GM12875 (cell line): Measurements from ENCODE around the gene CD163L1.
"Not testable (repeated sequence)": the region's sequence is repeated elsewhere in the genome, so short reads cannot be mapped to it uniquely, and the experiment has no call there.

Experiments used
- H3K4me3 ChIP-seq: one replicate; pipeline ENCODE4 v1.5.1; 2011; ENCODE audit warnings: low read depth, low read length, control low read depth
- TF ChIP-seq, protein P1 (sequence below): IDR thresholded peaks from 2 replicates; pipeline ENCODE4 v1.5.1; 2011; ENCODE audit warnings: low read depth, mild to moderate bottlenecking, control low read depth, inconsistent platforms, low read length, moderate library complexity, borderline replicate concordance; ENCODE audit not compliant: insufficient read depth

CD163L1 gene

GRCh38 chr12:7354529-7354928 is 89.4 kb downstream of the CD163L1 start:
- TF ChIP-seq, protein P1, sequence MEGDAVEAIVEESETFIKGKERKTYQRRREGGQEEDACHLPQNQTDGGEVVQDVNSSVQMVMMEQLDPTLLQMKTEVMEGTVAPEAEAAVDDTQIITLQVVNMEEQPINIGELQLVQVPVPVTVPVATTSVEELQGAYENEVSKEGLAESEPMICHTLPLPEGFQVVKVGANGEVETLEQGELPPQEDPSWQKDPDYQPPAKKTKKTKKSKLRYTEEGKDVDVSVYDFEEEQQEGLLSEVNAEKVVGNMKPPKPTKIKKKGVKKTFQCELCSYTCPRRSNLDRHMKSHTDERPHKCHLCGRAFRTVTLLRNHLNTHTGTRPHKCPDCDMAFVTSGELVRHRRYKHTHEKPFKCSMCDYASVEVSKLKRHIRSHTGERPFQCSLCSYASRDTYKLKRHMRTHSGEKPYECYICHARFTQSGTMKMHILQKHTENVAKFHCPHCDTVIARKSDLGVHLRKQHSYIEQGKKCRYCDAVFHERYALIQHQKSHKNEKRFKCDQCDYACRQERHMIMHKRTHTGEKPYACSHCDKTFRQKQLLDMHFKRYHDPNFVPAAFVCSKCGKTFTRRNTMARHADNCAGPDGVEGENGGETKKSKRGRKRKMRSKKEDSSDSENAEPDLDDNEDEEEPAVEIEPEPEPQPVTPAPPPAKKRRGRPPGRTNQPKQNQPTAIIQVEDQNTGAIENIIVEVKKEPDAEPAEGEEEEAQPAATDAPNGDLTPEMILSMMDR, result no peak
- no peak overlapping the region for H3K4me3 ChIP-seq

- H3K4me3 ChIP-seq, result no peak overlapping the region
- TF ChIP-seq, protein P1, result no peak
Observed at GRCh38 chr12:7352661-7353060, 91.3 kb downstream of the CD163L1 start.

GRCh38 chr12:7351177-7351576 is 92.8 kb downstream of the CD163L1 start:
- TF ChIP-seq, protein P1, result no peak

GRCh38 chr12:7349418-7349817 is 94.5 kb downstream of the CD163L1 start:
- H3K4me3 ChIP-seq, result no peak overlapping the region
- TF ChIP-seq, protein P1, result no peak

More at GRCh38 chr12:7351177-7351576, 92.8 kb downstream of the CD163L1 start:
- no peak overlapping the region for H3K4me3 ChIP-seq

GRCh38 chr12:7346551-7347225 is 97.3 kb downstream of the CD163L1 start:
- TF ChIP-seq, protein P1, result no peak
- no peak overlapping the region for H3K4me3 ChIP-seq

DNA sequence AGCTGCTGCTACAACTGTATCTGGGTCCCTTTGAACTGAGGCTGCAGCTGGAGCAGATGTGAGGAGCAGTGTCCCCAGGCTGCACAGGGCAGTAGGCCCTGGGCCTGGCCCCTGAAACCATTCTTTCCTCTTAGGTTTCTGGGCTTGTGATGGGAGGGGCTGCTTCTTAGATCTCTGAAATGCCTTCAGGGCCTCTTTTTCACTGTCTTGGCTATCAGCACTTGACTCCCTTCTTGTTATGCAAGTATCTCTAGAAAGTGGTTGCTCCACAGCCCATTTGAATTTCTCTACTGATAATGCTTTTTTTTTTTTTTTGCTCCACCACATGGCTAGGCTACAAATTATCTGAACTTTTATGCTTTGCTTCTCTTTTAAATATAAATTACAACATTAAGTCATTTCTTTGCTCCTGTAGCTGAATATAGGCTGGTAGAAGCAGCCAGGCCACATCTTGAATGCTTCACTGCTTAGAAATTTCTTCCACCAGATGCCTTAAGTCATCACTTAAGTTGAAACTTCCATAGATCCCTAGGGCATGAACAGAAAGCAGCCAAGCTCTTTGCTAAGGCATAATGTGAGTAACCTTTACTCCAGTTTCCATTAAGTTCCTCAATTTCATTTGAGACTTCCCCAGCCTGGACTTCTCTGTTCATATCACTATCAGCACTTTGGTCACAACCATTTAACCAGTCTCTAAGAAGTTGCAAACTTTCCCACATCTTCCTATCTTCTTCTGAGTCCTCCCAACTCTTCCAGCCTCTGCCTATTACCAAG is 98.9 kb downstream of the CD163L1 start:
- TF ChIP-seq, protein P1, result no peak
- no peak overlapping the region for H3K4me3 ChIP-seq

DNA sequence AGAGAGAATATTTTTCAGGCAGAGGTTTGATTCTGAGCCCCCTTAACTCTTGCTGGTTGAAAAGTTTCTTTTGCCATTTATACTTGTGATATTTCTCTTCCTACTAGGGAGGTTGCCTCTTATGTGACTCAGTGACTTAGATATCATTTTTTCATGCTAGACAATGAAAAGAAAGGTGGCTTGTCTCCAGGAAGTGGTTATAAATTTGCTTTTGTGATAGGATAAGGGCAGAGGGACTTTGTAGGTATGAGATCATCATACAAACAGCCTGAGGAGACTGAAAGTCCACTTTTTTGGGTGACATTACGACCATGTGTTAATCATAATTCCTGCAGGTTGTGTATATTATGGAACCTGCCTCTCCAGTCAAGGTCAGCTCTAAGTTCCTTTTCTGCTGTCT is 104.3 kb downstream of the CD163L1 start:
- TF ChIP-seq, protein P1, result no peak
- H3K4me3 ChIP-seq, result no peak overlapping the region

GRCh38 chr12:7337790-7338189 is 106.2 kb downstream of the CD163L1 start:
- not testable (repeated sequence) for H3K4me3 ChIP-seq
